SKM-1 treated with dmso at 0.1 percent for 144 hours (cell line): Measurements from ENCODE around the gene SEMA4F.
"Not testable (repeated sequence)": the region's sequence is repeated elsewhere in the genome, so short reads cannot be mapped to it uniquely, and the experiment has no call there.

ENCODE experiments used
- DNase-seq: peaks from one replicate; lab custom pipeline; 2025; ENCODE audit not compliant: unreplicated experiment; lab: John Stamatoyannopoulos, UW

Gene SEMA4F

DNA sequence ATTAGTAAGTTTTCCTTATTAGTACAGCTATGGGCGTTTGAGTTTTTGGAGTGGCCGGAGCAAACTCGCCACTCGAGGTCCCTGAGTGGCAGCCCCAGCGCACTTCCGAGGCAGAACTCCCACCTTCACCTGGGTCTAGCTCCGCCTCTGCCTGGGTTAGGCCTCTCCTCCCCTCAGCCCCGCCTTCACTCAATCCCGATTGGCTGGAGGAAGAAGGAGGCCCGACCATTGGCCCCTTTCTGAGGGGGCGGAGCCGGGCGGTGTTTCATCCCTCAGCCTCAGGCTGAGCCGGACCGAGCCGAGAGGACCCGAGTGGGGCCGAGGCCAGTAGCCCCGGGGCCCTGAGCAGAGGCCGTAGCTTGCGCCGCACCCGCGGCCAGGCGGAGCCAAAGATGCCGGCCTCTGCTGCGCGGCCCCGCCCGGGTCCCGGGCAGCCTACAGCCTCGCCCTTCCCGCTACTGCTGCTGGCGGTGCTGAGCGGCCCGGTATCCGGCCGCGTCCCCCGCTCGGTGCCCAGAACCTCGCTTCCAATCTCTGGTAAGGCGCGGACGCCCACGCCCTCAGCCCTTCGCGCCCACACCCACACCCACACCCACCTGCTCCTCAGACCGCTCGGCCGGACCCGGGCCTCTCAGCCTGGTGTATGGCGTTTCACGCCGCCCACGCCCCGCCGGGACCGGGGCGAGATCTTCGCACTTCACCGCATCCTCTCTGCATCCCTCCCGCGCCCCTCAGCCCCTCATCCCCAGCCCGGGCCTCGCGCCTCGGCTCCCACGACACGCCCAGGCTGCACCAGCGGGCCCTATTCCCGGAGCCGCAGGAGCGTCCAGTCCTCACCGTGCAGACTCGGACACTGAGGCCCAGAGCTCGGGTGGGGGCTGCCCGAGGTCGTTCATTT is at the start of gene SEMA4F:
TSS of gene SEMA4F (plus strand) at position 263 of the 898 bp plus-strand sequence. CDS start at position 393, 130 bp downstream.
- peak; percentile 96 for DNase-seq

DNA sequence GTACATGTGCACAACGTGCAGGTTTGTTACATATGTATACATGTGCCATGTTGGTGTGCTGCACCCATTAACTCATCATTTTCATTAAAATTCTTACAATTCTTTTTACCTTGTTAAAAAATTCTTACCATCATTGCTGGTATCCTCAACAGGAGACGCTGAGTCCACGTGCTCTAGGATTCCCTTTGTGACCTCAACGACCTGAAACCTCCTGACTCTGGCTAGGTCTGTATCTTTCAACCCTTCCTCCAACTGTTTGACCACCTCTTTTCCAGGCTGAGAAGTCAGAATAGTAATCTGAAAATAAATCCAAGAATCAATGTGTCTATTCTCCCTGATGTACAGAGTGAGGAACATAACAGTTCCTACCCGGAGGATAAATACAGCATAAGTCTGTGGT is 47.1 kb upstream of the SEMA4F start:
- no peak for DNase-seq

GRCh38 chr2:74617122-74617521 is 36.9 kb upstream of the SEMA4F start:
- no peak for DNase-seq

DNA sequence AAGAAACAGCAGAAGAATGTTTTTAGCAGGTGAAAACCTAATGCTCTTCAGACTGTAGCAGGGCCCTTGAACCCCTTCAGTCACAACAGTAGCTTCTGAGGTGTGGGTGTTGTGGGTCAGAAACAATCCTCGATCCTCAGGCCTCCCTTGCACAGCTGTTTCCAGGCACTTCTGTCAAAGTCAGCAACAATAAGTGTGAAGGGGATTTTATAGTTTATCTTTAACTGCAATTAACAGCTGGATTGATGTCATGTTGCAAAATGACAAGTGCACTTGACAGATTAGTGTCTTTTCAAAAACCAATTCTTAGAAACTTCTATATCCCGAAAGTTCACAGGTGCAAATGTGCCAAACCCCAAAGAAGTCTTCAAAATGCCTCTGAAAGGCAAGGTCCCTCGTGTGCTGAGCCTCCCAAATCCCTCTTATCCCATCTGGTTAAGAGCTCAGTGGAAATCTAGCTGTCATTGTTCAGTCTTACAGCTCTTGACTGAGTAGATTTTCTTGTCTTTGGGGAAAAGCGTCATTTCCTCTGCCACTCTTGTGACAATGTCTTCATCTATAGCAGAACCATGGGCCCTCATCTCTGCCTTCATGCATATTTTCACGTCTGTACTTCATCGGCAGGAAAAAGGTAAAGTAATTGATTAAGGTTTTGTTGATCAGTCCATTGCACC is 35.5 kb upstream of the SEMA4F start:
- DNase-seq, result no peak

- no peak for DNase-seq
These were observed 34.3 kb upstream of the SEMA4F start for GRCh38 chr2:74619651-74620297.

- DNase-seq, result no peak
These were observed 33.4 kb upstream of the SEMA4F start for GRCh38 chr2:74620671-74621070.

DNA sequence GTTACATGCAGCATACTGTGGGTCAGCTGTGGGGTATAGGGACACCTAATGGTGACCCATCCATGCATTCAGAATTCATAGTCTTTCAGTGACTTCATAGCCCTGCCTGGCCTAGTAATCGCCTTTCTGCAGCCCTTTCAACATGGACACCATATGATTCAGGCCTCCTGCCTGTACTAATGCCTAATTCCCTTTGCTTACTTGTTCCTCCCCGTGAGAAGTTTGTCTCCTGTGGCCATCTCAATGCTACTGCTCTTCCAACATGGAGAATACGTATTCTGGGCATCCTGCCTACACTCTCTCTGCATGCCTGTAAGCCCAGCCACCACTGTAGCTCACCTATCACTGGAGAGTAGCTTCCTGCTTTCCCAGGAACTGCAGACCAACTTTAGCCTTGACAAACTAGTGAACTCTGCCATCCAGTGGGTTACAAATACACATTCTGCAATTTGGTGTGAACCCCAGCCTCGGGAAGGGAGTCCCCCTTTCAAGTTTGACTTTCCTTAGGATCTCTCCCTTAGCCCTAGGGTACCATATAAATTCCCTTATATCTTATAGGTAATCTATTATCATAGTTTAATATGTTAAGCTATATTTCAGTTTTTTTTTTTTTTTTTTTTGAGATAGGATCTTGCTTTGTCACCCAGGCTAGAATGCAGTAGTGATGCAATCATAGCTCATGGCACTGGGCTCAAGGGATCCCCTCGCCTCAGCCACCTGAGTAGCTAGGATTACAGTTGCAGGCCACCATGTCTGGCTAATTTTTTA is 28.2 kb upstream of the SEMA4F start:
- no peak for DNase-seq

GRCh38 chr2:74628538-74629105 is 25.4 kb upstream of the SEMA4F start:
- DNase-seq, result no peak

DNA sequence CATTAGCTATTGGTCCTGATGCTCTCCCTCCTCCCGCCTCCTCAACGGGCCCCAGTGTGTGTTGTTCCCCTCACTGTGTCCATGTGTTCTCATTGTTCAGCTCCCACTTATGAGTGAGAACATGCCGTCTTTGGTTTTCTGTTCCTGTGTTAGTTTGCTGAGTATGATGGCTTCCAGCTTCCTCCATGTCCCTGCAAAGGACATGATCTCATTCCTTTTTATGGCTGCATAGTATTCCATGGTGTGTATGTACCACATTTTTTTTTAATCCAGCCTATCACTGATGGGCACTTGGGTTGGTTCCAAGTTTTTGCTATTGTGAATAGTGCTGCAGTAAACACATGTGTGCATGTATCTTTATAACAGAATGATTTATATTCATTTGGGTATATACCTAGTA is 23.6 kb upstream of the SEMA4F start:
- DNase-seq, result not testable (repeated sequence)

- DNase-seq, result no peak
These were observed 21.7 kb upstream of the SEMA4F start for GRCh38 chr2:74632209-74632938.

GRCh38 chr2:74632939-74633312 is 21.1 kb upstream of the SEMA4F start:
- DNase-seq, result no peak

DNA sequence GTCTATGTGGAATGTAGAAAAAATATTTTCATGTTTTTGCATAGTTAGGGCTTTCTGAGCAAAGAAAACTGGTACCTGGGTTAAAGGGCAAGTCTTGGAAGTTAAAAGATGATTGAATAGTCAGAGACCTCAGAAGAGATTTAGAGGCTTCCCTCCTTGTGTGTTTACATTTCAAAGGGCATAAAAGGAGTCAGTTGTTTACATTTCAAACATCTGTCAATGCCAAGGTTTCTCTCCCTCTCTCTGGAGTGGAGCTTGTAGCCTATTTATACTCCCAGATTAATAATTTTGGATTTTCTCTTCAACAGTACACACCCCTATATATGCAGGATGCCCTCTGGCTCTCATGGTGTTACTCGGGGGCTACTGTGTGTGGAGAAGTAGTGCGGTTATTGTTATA is 14.5 kb upstream of the SEMA4F start:
- DNase-seq, result no peak

- DNase-seq, result no peak
These were observed 8.7 kb upstream of the SEMA4F start for GRCh38 chr2:74645344-74645743.

GRCh38 chr2:74646201-74646600 is 7.8 kb upstream of the SEMA4F start:
- DNase-seq, result no peak

DNA sequence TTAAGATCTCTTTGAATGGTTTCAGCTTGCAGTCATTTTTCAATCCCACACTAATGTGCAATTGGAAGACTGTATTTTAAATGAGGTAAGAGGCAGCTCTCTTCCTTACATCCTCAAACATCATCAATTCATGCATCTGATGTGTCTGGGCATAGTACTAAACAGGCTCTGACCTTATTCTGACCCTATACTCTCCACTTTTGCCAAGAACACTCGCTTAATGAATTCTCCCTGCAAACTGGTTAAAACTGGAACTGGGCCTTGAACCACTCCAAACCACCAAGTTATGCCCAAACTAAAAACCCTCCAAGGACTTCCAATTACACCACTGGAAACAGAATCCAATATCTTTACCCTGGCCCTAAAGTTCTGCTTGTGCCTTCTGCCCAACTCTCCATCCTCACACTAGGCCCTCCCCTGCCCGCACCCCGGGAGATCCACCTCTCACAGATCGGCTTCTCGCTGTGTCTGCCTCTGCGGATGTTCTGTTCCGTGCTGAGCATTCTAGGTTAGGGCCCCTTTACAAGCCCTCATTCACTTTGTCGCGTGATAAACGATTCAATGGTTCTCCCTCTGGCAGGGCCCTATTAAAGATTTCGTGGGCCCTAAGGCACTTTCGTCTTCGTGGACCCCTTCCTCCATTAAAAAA is 7.1 kb upstream of the SEMA4F start:
- DNase-seq, result no peak

DNA sequence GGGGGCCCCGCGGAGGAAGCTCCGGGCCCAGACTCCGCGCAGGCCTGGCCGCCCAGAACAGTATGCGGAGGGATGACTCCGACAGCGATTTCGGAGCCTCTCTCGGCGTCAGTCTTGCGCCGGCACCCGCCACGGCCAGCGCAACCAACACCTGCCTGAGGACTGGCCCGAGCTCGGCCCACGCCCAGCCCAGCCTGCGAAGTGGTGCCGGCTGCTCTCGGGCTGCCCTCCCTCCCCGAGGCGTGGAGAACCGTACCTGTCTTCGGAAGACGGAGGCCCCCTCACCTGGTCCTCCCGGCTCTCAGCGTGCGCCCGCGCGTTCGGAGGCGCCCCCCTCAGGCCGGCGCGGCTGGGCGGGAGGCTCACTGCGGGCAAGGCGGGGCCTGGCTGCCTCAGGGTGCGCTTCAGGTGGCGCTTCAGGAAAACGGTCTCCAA is 6.0 kb upstream of the SEMA4F start, which contains the start of gene M1AP:
TSS of gene M1AP (minus strand) at position 322 of the 435 bp plus-strand sequence. CDS start 8,055 bp downstream, outside the sequence.
- DNase-seq, result no peak

- DNase-seq, result no peak
These were observed 460 bp upstream of the SEMA4F start for GRCh38 chr2:74653589-74653984.

- DNase-seq, result no peak
These were observed 1.5 kb downstream of the SEMA4F start for GRCh38 chr2:74655579-74655978.

DNA sequence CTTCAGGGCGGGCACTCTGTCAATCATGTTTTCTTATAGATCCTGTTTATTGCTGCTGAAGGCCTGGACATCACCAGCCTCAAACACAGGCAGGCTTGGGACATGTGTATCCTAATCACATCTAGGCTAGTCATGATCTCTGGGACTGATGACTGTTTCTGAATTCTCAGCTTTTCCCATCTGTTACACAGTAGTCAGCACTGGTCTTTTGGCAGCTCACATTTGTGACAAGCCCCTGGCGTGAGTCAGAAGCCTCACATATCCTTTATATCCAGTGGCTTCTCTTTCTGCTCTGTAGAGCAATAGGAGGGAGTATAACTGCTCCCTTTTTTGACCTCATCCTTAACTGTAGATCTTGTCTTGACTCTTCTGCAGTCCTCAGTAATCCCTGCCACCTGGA is 4.5 kb downstream of the SEMA4F start:
- DNase-seq, result no peak
